HG03103 (cell line): ENCODE measurements around the gene TWIST2.

ENCODE experiments used
- ATAC-seq: cut with Tn5 transposase; IDR thresholded peaks from one replicate; pipeline ENCODE4 v1.9.1; 2021; ENCODE audit warnings: low read depth; ENCODE audit not compliant: unreplicated experiment

The TWIST2 gene

DNA sequence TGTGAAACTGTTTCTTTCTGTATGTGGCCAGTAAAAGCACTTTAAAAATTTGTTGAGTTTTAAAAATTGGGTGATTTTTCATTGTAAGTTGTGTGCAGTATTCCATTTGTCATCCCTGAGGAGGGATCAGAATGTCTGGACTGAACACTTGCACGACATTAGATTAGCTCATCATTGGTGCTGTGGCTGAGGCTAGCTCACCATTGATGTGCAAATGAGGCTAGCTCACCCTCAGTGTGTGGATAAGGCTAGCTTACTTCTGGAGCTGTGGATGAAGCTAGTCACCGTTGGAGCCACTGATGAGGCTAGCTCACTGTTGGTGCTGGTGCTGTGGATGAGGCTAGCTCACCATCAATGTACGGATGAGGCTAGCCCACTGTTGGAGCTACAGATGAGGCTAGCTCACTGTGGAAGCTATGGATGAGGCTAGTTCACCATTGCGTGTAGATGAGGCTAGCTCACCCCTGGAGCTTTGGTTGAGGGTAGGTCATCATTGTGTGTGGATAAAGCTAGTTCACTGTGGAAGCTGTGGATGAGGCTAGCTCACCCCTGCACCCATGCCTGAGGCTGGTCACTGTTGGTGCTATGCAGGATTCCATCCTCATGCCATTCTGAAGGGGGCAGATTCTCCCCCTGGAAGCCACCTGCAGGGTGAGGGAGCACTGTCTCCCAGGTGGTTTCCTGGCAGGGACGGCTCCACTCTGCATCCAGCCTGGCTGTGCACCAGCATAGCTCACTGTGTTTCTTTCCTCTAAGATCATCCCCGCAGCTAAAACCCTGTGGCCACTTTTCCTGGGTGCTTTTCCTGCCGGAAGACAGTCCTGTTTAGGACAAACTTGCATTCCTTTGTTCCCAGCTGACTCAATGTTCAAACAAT is 101.1 kb downstream of the TWIST2 start:
- ATAC-seq, result no peak

DNA sequence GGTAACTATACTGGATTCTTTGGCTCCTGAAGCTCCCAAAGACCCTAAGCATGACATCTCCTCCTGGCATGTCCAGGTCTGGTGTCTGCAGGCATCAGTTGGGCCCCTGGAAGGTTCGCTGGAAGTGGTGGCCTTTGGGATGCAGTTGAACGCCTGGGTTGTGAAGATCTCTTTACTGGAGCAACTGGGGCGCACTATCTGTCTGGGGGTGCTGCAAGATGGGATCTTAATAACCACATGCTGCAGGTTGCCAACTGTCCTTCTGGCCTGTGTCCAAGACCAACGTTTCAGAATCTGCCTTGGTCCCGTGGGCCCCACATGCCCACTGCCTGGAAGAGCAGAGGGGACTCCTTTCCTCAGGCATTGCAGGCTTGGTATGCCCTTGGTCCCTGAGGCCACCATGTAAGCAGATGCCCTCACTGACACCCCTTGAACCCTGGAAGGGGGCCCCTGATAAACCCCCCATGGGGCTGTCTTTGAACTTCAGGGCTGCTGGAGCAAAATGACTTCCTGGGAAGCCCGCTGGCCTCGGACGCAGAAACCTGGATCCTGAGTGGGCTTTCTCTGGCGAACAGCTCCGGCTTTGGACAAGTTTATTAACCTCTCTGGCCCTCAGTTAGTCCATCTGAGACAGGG is 101.9 kb downstream of the TWIST2 start:
- ATAC-seq, result no peak

- ATAC-seq, result no peak
Observed at GRCh38 chr2:238950551-238950950, 102.7 kb downstream of the TWIST2 start.

DNA sequence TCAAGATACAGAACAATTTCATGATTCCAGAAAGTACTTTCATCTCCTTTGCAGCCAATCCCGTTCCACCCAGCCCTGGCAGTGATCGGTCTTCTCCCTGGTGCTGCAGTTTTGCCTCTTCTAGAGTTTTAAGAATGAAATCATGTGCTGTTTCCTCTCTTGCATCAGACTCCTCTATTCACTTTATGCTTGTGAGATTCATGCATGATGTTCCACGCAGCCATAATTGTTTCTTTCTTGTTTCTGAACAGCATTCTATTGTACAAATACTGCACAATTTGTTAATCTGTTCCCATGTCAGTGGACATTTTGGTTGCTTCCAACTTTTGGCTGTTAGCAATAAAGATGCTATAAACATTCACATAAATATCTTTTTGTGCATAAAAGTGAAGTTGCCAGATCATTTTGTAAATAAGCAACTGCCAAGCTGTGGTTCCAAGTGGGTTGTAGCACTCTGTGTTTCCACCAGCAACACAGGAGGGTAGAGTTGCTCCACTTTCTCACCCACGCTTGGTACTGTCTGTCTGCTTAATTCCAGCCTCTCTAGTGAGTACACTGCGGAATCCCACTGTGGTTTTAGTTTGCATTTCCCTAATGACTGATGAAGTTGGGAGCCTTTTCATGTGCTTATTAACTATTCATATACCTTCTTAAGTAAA is 104.5 kb downstream of the TWIST2 start:
- ATAC-seq, result no peak

GRCh38 chr2:238954841-238955591 is 107.1 kb downstream of the TWIST2 start:
- no peak for ATAC-seq

- ATAC-seq, result no peak
Observed at GRCh38 chr2:238955648-238956531, 108.0 kb downstream of the TWIST2 start.

GRCh38 chr2:238956676-238957075 is 108.8 kb downstream of the TWIST2 start:
- ATAC-seq, result no peak
